Stomach smooth muscle (tissue), 2 donors: ENCODE measurements around the gene MBL2.

ENCODE experiments used
- H3K27ac ChIP-seq: one replicate; pipeline ENCODE4 v1.7.0; 2013; ENCODE audit warnings: mild to moderate bottlenecking, low read length, inconsistent platforms
- H3K27me3 ChIP-seq, 2 donors: one replicate each; pipeline ENCODE4 v1.7.0; 2013; ENCODE audit warnings: low read length in 2 of 2; ENCODE audit not compliant: insufficient read depth in 2 of 2, control insufficient read depth in 1 of 2
- H3K36me3 ChIP-seq, 2 donors: one replicate each; pipeline ENCODE4 v1.7.0; 2013; ENCODE audit warnings: low read length in 2 of 2; ENCODE audit not compliant: control insufficient read depth in 2 of 2, insufficient read depth in 2 of 2
- H3K4me1 ChIP-seq: one replicate; pipeline ENCODE4 v1.7.0; 2013; ENCODE audit warnings: low read length; ENCODE audit not compliant: control insufficient read depth, insufficient read depth
- H3K4me3 ChIP-seq, 2 donors: one replicate each; pipeline ENCODE4 v1.7.0; 2013; ENCODE audit warnings: low read length in 2 of 2
- H3K9ac ChIP-seq, 2 donors: one replicate each; pipeline ENCODE4 v1.7.0; 2013; ENCODE audit warnings: low read length in 2 of 2, mild to moderate bottlenecking in 1 of 2
- H3K9me3 ChIP-seq, 2 donors: one replicate each; pipeline ENCODE4 v1.7.0; 2013; ENCODE audit warnings: low read length in 2 of 2; ENCODE audit not compliant: control insufficient read depth in 2 of 2
- donor health status: healthy.
- donor health status: Pancreatic carcinoma.

Gene MBL2

GRCh38 chr10:52755297-52756062 is 17.1 kb downstream of the MBL2 start:
- Histone ChIP-seq H3K9ac (no peak overlapping the region), H3K27me3 (no peaks in the 10 kb centered on the region), H3K9me3 (peaks cover 0 to 6% of the 10 kb centered on the region in 2 donors), H3K27ac (no peak overlapping the region), H3K4me3 (no peak overlapping the region), H3K36me3 (no peaks in the 10 kb centered on the region), H3K4me1 (no peaks in the 10 kb centered on the region)

- H3K9me3 ChIP-seq: peaks cover 0 to 6% of the 10 kb centered on the region in 2 donors
- H3K9ac ChIP-seq: no peak overlapping the region
- no peaks in the 10 kb centered on the region for H3K27me3 ChIP-seq
- H3K36me3 ChIP-seq: no peaks in the 10 kb centered on the region
- H3K4me3 ChIP-seq: no peak overlapping the region
- no peaks in the 10 kb centered on the region for H3K4me1 ChIP-seq
- H3K27ac ChIP-seq: no peak overlapping the region
Measured at GRCh38 chr10:52752801-52753445, 19.7 kb downstream of the MBL2 start.

- H3K4me3 ChIP-seq: no peak overlapping the region
- H3K27ac ChIP-seq: no peak overlapping the region
- no peaks in the 10 kb centered on the region for H3K27me3 ChIP-seq
- H3K9me3 ChIP-seq: peaks cover 0 to 6% of the 10 kb centered on the region in 2 donors
- H3K4me1 ChIP-seq: no peaks in the 10 kb centered on the region
- H3K9ac ChIP-seq: no peak overlapping the region
- H3K36me3 ChIP-seq: no peaks in the 10 kb centered on the region
Measured at GRCh38 chr10:52752261-52752660, 20.3 kb downstream of the MBL2 start.

- Histone ChIP-seq H3K9ac (no peak overlapping the region), H3K27ac (no peak overlapping the region), H3K27me3 (no peaks in the 10 kb centered on the region), H3K4me1 (no peaks in the 10 kb centered on the region), H3K9me3 (peaks cover 0 to 6% of the 10 kb centered on the region in 2 donors), H3K36me3 (no peaks in the 10 kb centered on the region), H3K4me3 (no peak overlapping the region)
Measured at GRCh38 chr10:52751337-52751736, 21.2 kb downstream of the MBL2 start.

GRCh38 chr10:52750629-52751028 is 22.0 kb downstream of the MBL2 start:
- Histone ChIP-seq H3K4me3 (no peak overlapping the region), H3K27me3 (no peaks in the 10 kb centered on the region), H3K4me1 (no peaks in the 10 kb centered on the region), H3K27ac (no peak overlapping the region), H3K9me3 (peaks cover 0 to 6% of the 10 kb centered on the region in 2 donors), H3K36me3 (no peaks in the 10 kb centered on the region), H3K9ac (no peak overlapping the region)

- H3K36me3 ChIP-seq: no peaks in the 10 kb centered on the region
- H3K27ac ChIP-seq: no peak overlapping the region
- no peaks in the 10 kb centered on the region for H3K27me3 ChIP-seq
- peaks cover 0 to 6% of the 10 kb centered on the region in 2 donors for H3K9me3 ChIP-seq
- H3K4me3 ChIP-seq: no peak overlapping the region
- H3K9ac ChIP-seq: no peak overlapping the region
- no peaks in the 10 kb centered on the region for H3K4me1 ChIP-seq
Measured at GRCh38 chr10:52747694-52748093, 24.9 kb downstream of the MBL2 start.

- Histone ChIP-seq H3K9ac (no peak overlapping the region), H3K27ac (no peak overlapping the region), H3K27me3 (no peaks in the 10 kb centered on the region), H3K9me3 (peaks cover 0 to 2% of the 10 kb centered on the region in 2 donors), H3K4me1 (no peaks in the 10 kb centered on the region), H3K36me3 (no peaks in the 10 kb centered on the region), H3K4me3 (no peak overlapping the region)
Measured at GRCh38 chr10:52746169-52746568, 26.4 kb downstream of the MBL2 start.

GRCh38 chr10:52744057-52744805 is 28.4 kb downstream of the MBL2 start:
- Histone ChIP-seq H3K9ac (no peak overlapping the region), H3K9me3 (no peaks in the 10 kb centered on the region), H3K4me1 (no peaks in the 10 kb centered on the region), H3K27me3 (no peaks in the 10 kb centered on the region), H3K27ac (no peak overlapping the region), H3K36me3 (no peaks in the 10 kb centered on the region), H3K4me3 (no peak overlapping the region)

- no peaks in the 10 kb centered on the region for H3K9me3 ChIP-seq
- no peaks in the 10 kb centered on the region for H3K27me3 ChIP-seq
- H3K4me1 ChIP-seq: no peaks in the 10 kb centered on the region
Measured at GRCh38 chr10:52742731-52743130, 29.9 kb downstream of the MBL2 start.

GRCh38 chr10:52741851-52742250 is 30.7 kb downstream of the MBL2 start:
- Histone ChIP-seq H3K36me3 (no peaks in the 10 kb centered on the region), H3K9ac (no peak overlapping the region), H3K27me3 (no peaks in the 10 kb centered on the region), H3K4me1 (no peaks in the 10 kb centered on the region), H3K27ac (no peak overlapping the region), H3K9me3 (no peaks in the 10 kb centered on the region), H3K4me3 (no peak overlapping the region)

More at GRCh38 chr10:52742731-52743130, 29.9 kb downstream of the MBL2 start:
- no peaks in the 10 kb centered on the region for H3K36me3 ChIP-seq
- no peak overlapping the region for H3K4me3 ChIP-seq
- H3K9ac ChIP-seq: no peak overlapping the region
- H3K27ac ChIP-seq: no peak overlapping the region
